Neural progenitor cell (in vitro differentiated cells): ENCODE measurements around the gene ACTC1. TPM values are rescaled to one million over a fixed set of nuclear protein-coding genes. Genes with fewer than 3 reads are reported as not detected.
"Not testable (repeated sequence)": the region's sequence is repeated elsewhere in the genome, so short reads cannot be mapped to it uniquely, and the experiment has no call there.

Experiments
- DNase-seq: peaks from one replicate; pipeline ENCODE4 v3.0.0-alpha.2; 2016; ENCODE audit warnings: low spot score
- H2AFZ ChIP-seq: fragments of 200-600 bp; sonication (generic); replicated peaks from 2 replicates; pipeline ENCODE4 v1.6.1; 2016; ENCODE audit warnings: antibody characterized with exemption
- H3F3A ChIP-seq: fragments of 200-600 bp; sonication (generic); 2 replicates; pipeline ENCODE4 v1.6.1; 2016; ENCODE audit warnings: antibody characterized with exemption, low read depth
- H3K27ac ChIP-seq: fragments of 200-600 bp; sonication (generic); 2 replicates; pipeline ENCODE4 v1.5.1; 2016; ENCODE audit warnings: mild to moderate bottlenecking
- H3K27me3 ChIP-seq: fragments of 200-600 bp; sonication (generic); 2 replicates; pipeline ENCODE4 v1.6.1; 2016; ENCODE audit warnings: mild to moderate bottlenecking, moderate library complexity
- H3K36me3 ChIP-seq: fragments of 200-600 bp; sonication (generic); 2 replicates; pipeline ENCODE4 v1.5.1; 2016
- H3K4me1 ChIP-seq: fragments of 200-600 bp; sonication (generic); 2 replicates; pipeline ENCODE4 v1.6.1; 2016; ENCODE audit warnings: mixed run types
- H3K4me2 ChIP-seq: fragments of 200-600 bp; sonication (generic); 2 replicates; pipeline ENCODE4 v1.6.1; 2016
- H3K4me3 ChIP-seq: fragments of 200-600 bp; sonication (generic); 2 replicates; pipeline ENCODE4 v1.5.1; 2016
- H3K79me2 ChIP-seq: fragments of 200-600 bp; sonication (generic); 2 replicates; pipeline ENCODE4 v1.6.1; 2016; ENCODE audit warnings: low read depth
- H3K9ac ChIP-seq: fragments of 200-600 bp; sonication (generic); 2 replicates; pipeline ENCODE4 v1.6.1; 2016
- H3K9me3 ChIP-seq: fragments of 200-600 bp; sonication (generic); 2 replicates; pipeline ENCODE4 v1.5.1; 2016; ENCODE audit warnings: low read depth
- H4K20me1 ChIP-seq: fragments of 200-600 bp; sonication (generic); 2 replicates; pipeline ENCODE4 v1.6.1; 2016; ENCODE audit warnings: low read depth
- H3K27ac Mint-ChIP-seq: 3 replicates; pipeline ENCODE4 v1.8.0; 2021; ENCODE audit warnings: mixed read lengths
- H3K27me3 Mint-ChIP-seq: 2 replicates; pipeline ENCODE4 v1.8.0; 2022; ENCODE audit warnings: low read depth, mild to moderate bottlenecking, inconsistent platforms, moderate library complexity, mixed read lengths; ENCODE audit not compliant: insufficient read depth
- H3K36me3 Mint-ChIP-seq: 3 replicates; pipeline ENCODE4 v1.8.0; 2021; ENCODE audit warnings: mixed read lengths
- H3K4me1 Mint-ChIP-seq: 3 replicates; pipeline ENCODE4 v1.8.0; 2021; ENCODE audit warnings: mixed read lengths
- H3K4me3 Mint-ChIP-seq: 3 replicates; pipeline ENCODE4 v1.8.0; 2021; ENCODE audit warnings: mild to moderate bottlenecking, moderate library complexity, mixed read lengths
- H3K9me3 Mint-ChIP-seq: 3 replicates; pipeline ENCODE4 v1.8.0; 2020; ENCODE audit warnings: mixed read lengths
- EZH2 ChIP-seq: fragments of 200-600 bp; sonication (generic); IDR thresholded peaks from 2 replicates; pipeline ENCODE4 v1.6.1; 2017; ENCODE audit warnings: antibody characterized with exemption, mild to moderate bottlenecking, moderate library complexity
- EZH2phosphoT487 ChIP-seq: fragments of 200-600 bp; sonication (generic); IDR thresholded peaks from 2 replicates; pipeline ENCODE4 v1.6.1; 2017; ENCODE audit warnings: antibody characterized with exemption
- total RNA-seq: library from RNA; depleted of rRNA; stranded (reverse); fragments of >200 nt; gene quantifications from 2 replicates; pipeline ENCODE4 v1.2.3, GENCODE V29; 2015; ENCODE audit warnings: low replicate concordance
- TF ChIP-seq, protein P1 (sequence below): fragments of 200-600 bp; sonication (generic); IDR thresholded peaks from 2 replicates; pipeline ENCODE4 v1.5.1; 2017; ENCODE audit warnings: antibody characterized with exemption, mild to moderate bottlenecking

ACTC1 gene
- total RNA-seq, 1 donor from 2014 or later, result 3.8 TPM

DNA sequence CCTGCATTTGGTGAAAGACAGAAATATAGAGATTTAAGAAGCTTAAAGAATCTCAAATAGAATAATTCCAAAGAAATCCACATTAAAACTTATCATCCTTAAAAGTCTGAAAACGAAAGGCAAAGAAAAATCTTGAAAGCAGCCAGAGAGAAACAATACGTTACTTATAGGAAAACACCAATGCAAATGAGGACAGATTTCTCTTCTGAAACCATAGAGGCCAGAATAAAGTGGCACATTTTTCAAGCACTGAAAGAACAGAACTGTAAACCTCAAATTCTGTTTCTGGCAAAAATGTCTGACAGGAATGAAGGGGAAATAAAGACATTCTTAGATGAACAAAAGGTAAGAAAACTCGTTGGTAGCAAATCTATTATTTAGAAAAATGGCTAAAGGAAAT, 13.8 kb upstream of the ACTC1 start:
- H3K4me1 Mint-ChIP-seq, result no peaks in the 10 kb centered on the region
- Histone ChIP-seq H3K4me3 (no peak overlapping the region), H3K27me3 (no peaks in the 10 kb centered on the region), H3K79me2 (no peaks in the 10 kb centered on the region), H3K4me1 (no peaks in the 10 kb centered on the region), H3K36me3 (no peaks in the 10 kb centered on the region), H3K9ac (no peak overlapping the region), H4K20me1 (no peaks in the 10 kb centered on the region), H3K27ac (no peak overlapping the region), H3K9me3 (no peaks in the 10 kb centered on the region), H3K4me2 (no peak overlapping the region), H2AFZ (no peak overlapping the region), H3F3A (no peaks in the 10 kb centered on the region)
- no peaks in the 10 kb centered on the region for H3K27me3 Mint-ChIP-seq
- DNase-seq, result no peak
- H3K9me3 Mint-ChIP-seq, result peaks cover 6% of the 10 kb centered on the region
- no peak overlapping the region for H3K27ac Mint-ChIP-seq
- no peaks in the 10 kb centered on the region for H3K36me3 Mint-ChIP-seq
- TF ChIP-seq, protein P1, sequence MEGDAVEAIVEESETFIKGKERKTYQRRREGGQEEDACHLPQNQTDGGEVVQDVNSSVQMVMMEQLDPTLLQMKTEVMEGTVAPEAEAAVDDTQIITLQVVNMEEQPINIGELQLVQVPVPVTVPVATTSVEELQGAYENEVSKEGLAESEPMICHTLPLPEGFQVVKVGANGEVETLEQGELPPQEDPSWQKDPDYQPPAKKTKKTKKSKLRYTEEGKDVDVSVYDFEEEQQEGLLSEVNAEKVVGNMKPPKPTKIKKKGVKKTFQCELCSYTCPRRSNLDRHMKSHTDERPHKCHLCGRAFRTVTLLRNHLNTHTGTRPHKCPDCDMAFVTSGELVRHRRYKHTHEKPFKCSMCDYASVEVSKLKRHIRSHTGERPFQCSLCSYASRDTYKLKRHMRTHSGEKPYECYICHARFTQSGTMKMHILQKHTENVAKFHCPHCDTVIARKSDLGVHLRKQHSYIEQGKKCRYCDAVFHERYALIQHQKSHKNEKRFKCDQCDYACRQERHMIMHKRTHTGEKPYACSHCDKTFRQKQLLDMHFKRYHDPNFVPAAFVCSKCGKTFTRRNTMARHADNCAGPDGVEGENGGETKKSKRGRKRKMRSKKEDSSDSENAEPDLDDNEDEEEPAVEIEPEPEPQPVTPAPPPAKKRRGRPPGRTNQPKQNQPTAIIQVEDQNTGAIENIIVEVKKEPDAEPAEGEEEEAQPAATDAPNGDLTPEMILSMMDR, result no peak
- TF ChIP-seq EZH2phosphoT487 (no peak), EZH2 (no peak)
- no peak overlapping the region for H3K4me3 Mint-ChIP-seq

DNA sequence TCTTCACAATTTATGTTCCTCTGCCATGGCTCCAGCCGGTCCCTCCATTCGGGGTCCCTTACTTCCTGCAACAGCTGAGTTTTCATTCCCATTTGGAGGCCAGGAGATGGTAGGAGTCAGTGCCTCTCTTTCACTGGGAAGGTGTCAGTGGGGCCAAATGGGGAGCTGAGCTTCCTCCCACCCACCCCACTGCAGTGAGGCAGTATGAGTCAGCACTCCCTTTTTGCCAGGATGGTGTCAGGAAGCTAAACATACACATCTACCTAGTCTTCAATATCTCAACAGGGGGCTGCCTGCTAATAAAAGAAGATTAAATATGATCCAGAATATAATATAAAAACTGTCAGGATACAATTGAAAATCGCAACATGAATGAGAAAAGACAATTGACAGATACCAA, 12.7 kb upstream of the ACTC1 start:
- H3K4me3 Mint-ChIP-seq, result no peak overlapping the region
- no peak overlapping the region for H3K4me3 ChIP-seq
- H3K27me3 ChIP-seq, result no peaks in the 10 kb centered on the region
- H3K4me2 ChIP-seq, result no peak overlapping the region
- TF ChIP-seq, protein P1, result no peak
- no peak for TF ChIP-seq EZH2
- TF ChIP-seq EZH2phosphoT487, result no peak
- H3K27ac Mint-ChIP-seq, result no peak overlapping the region
- H3K79me2 ChIP-seq, result no peaks in the 10 kb centered on the region
- H3K36me3 ChIP-seq, result no peaks in the 10 kb centered on the region
- no peak overlapping the region for H3K9ac ChIP-seq
- DNase-seq, result no peak
- H2AFZ ChIP-seq, result no peak overlapping the region
- no peak overlapping the region for H3K27ac ChIP-seq
- peaks cover 6% of the 10 kb centered on the region for H3K9me3 Mint-ChIP-seq
- no peaks in the 10 kb centered on the region for H3K4me1 ChIP-seq
- H3K4me1 Mint-ChIP-seq, result no peaks in the 10 kb centered on the region
- H3K36me3 Mint-ChIP-seq, result no peaks in the 10 kb centered on the region
- no peaks in the 10 kb centered on the region for H3F3A ChIP-seq
- H4K20me1 ChIP-seq, result no peaks in the 10 kb centered on the region
- H3K9me3 ChIP-seq, result no peaks in the 10 kb centered on the region
- no peaks in the 10 kb centered on the region for H3K27me3 Mint-ChIP-seq

DNA sequence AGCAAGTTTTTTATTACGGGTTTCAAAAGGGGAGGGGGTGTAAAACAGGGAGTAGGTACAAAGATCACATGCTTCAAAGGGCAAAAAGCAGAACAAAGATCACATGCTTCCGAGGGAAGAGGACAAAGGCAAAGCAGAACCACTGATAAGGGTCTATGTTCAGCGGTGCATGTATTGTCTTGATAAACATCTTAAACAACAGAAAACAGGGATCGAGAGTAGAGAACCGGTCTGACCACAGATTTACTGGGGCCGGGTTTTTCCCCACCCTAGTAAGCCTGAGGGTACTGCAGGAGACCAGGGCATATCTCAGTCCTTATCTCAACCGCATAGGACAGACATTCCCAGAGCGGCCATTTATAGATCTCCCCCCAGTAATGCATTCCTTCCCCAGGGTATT, 11.9 kb upstream of the ACTC1 start:
- not testable (repeated sequence) for H3K27ac Mint-ChIP-seq, H3K4me2 ChIP-seq, H2AFZ ChIP-seq, H3K9me3 Mint-ChIP-seq, H3K27ac ChIP-seq, H3K4me1 Mint-ChIP-seq, H3K9me3 ChIP-seq, H3F3A ChIP-seq, DNase-seq, H3K36me3 ChIP-seq, H3K79me2 ChIP-seq, H3K36me3 Mint-ChIP-seq, H3K27me3 Mint-ChIP-seq, H3K4me3 ChIP-seq, H3K4me1 ChIP-seq, H3K27me3 ChIP-seq, H4K20me1 ChIP-seq, H3K9ac ChIP-seq, H3K4me3 Mint-ChIP-seq

DNA sequence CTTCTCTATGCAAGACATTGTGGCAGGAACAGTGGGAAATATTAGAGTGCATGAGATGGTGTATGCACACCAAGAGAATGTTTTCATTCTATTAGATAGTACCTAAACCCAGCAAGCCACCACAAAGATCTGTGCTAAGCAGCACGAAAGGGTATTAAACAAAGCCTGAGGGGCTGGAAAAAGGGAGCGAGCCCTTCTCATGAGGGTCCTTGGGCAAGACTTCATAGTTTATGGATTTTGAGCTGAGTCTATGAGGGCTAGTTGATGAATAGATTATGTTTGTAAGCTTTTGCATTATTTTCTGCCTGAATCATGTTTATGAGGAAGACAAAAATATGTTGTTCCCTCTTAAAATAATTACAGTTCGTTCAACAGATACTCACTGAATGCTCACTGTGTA, 9.4 kb upstream of the ACTC1 start:
- Mint-ChIP-seq H3K36me3 (no peaks in the 10 kb centered on the region), H3K27ac (no peak overlapping the region), H3K4me1 (peaks cover 7% of the 10 kb centered on the region), H3K4me3 (no peak overlapping the region), H3K9me3 (peaks cover 6% of the 10 kb centered on the region), H3K27me3 (no peaks in the 10 kb centered on the region)
- no peaks in the 10 kb centered on the region for H3K9me3 ChIP-seq
- H3K27ac ChIP-seq, result no peak overlapping the region
- no peak for DNase-seq
- H3K79me2 ChIP-seq, result no peaks in the 10 kb centered on the region
- H3K4me2 ChIP-seq, result no peak overlapping the region
- H3F3A ChIP-seq, result no peaks in the 10 kb centered on the region
- no peaks in the 10 kb centered on the region for H3K27me3 ChIP-seq
- peaks cover 6% of the 10 kb centered on the region for H3K4me1 ChIP-seq
- H2AFZ ChIP-seq, result no peak overlapping the region
- H3K36me3 ChIP-seq, result no peaks in the 10 kb centered on the region
- TF ChIP-seq EZH2 (no peak), EZH2phosphoT487 (no peak)
- TF ChIP-seq, protein P1, result no peak
- H3K4me3 ChIP-seq, result no peak overlapping the region
- H3K9ac ChIP-seq, result no peak overlapping the region
- no peaks in the 10 kb centered on the region for H4K20me1 ChIP-seq
